Adrenal gland (tissue), 12 donors: ENCODE data around the gene TXNDC17. TPM values are rescaled to one million over a fixed set of nuclear protein-coding genes. Genes with fewer than 3 reads are reported as not detected.
"Not testable (repeated sequence)": the region's sequence is repeated elsewhere in the genome, so short reads cannot be mapped to it uniquely, and the experiment has no call there.

Experiments used
- DNase-seq, 7 donors: peaks; one replicate each; pipeline ENCODE4 v3.0.0-alpha.2; 2019 to 2020
- H3K27ac ChIP-seq, 5 donors: fragments of 200-600 bp; sonication (generic) in 4 of 5; 1 replicate in 3 of 5; 2 replicates in 2 of 5; pipeline versions ENCODE4 v1.5.1 to v1.8.0; 2016 to 2020; ENCODE audit warnings: mild to moderate bottlenecking in 1 of 5
- H3K27me3 ChIP-seq: fragments of 200-600 bp; 2 replicates; pipeline ENCODE4 v1.8.0; 2021
- H3K36me3 ChIP-seq, 2 donors: fragments of 200-600 bp; replicated peaks in 1 of 2; 1 replicate in 1 of 2; 2 replicates in 1 of 2; pipeline versions ENCODE4 v1.5.1 to v1.8.0; 2018 to 2022
- H3K4me1 ChIP-seq, 2 donors: fragments of 200-600 bp; replicated peaks in 1 of 2; 1 replicate in 1 of 2; 2 replicates in 1 of 2; pipeline versions ENCODE4 v1.5.1 to v1.8.0; 2018 to 2021
- H3K4me3 ChIP-seq, 4 donors: fragments of 200-600 bp; sonication (generic) in 3 of 4; one replicate each; pipeline ENCODE4 v1.5.1; 2016 to 2018
- H3K9me3 ChIP-seq, 3 donors: fragments of 200-600 bp; sonication (generic) in 1 of 3; replicated peaks in 1 of 3; 1 replicate in 2 of 3; 2 replicates in 1 of 3; pipeline versions ENCODE4 v1.5.1 to v1.8.0; 2016 to 2021
- CTCF ChIP-seq, 6 experiments: fragments of 450-650 bp in 4 of 6; fragments of 200-600 bp in 2 of 6; sonication (generic) in 1 of 6; IDR thresholded peaks; 1 replicate in 5 of 6; 2 replicates in 1 of 6; pipeline versions ENCODE4 v1.5.1 to v1.8.0; 2016 to 2021; ENCODE audit warnings: antibody characterized with exemption in 6 of 6, mild to moderate bottlenecking in 2 of 6, moderate library complexity in 1 of 6
- POLR2A ChIP-seq, 2 donors: fragments of 450-650 bp; IDR thresholded peaks; one replicate each; pipeline ENCODE4 v1.6.1; 2017; ENCODE audit warnings: antibody characterized with exemption in 2 of 2, mild to moderate bottlenecking in 2 of 2, moderate library complexity in 1 of 2
- WGBS, 4 donors: extraction: QIAGEN DNeasy Blood & Tissue Kit in 2 of 4; methylation state at CpG; one replicate each; pipeline versions ENCODE4 v1.1.5 to v1.1.7; 2013 to 2017; 5-methylcytosine and 5-hydroxymethylcytosine counted together
- intact Hi-C, 2 donors: fragments of 100-400 bp; cut with DNase I; formaldehyde crosslinking; loops; one replicate each; pipeline versions ENCODE4 v1.14.1 to v1.15.0; 2022 to 2023
- polyA plus RNA-seq, 3 donors: library from polyadenylated mRNA; stranded (reverse); fragments of 200-250 nt in 2 of 3; fragments of 350-450 nt in 1 of 3; fragmentation: Illumina TruSeq in 1 of 3; extraction: RNeasy Lipid Tissue Mini Kit (QIAGEN cat#74804) in 1 of 3; gene quantifications; one replicate each; pipeline ENCODE4 v1.2.3, GENCODE V29; 2013 to 2014
- total RNA-seq, 9 donors: library from RNA; depleted of rRNA in 4 of 9; stranded (reverse); fragments of >200 nt in 4 of 9; fragments of 120-200 nt in 1 of 9; fragmentation: NEBNext Ultra II Directional in 1 of 9; extraction: Animal tissue kit (Norgen Biotek cat#: 25700) in 1 of 9; gene quantifications; one replicate each; pipeline versions ENCODE4 v1.1.0 to v1.2.4, GENCODE V29; 2013 to 2023
- donor health status: healthy with polysubstance abuse.
- donor health status: Bipolar disorder and iron deficiency.
- donor health status: DM: yes; HTN: yes; CAD: no.
- donor health status: DM: no; HTN: no; CAD: no.
- donor health status: DM: no; HTN: no; CAD: no.
- donor health status: DM: yes; HTN: yes; CAD: no.

The TXNDC17 gene
- total and polyA plus RNA-seq, 12 donors: 64.6 to 224 (median 132) TPM

- Histone ChIP-seq H3K36me3 (peaks cover 0 to 18% of the 10 kb centered on the region in 2 donors), H3K4me3 (peak within 1 kb of the TSS; percentile 38 to 99 (median 90)), H3K4me1 (peaks cover 18 to 34% of the 10 kb centered on the region in 2 donors), H3K27me3 (no peaks in the 10 kb centered on the region), H3K27ac (peak within 1 kb of the TSS; percentile 72 to 90 (median 87)), H3K9me3 (no peaks in the 10 kb centered on the region)
- intact Hi-C loops: no loop called here
- no peak for TF ChIP-seq CTCF (IDR thresholded peaks at IDR 0.05)
- peak; percentile 13 to 63 for TF ChIP-seq POLR2A (IDR thresholded peaks at IDR 0.05)
- 1 to 3% (median 2%) methylated on average over 8 to 35 of the region's 35 CpGs for WGBS, 4 donors
- DNase-seq: peak; percentile 94 to 98 (median 97)
Observed at GRCh38 chr17:6651354-6651918, 10.6 kb downstream of the TXNDC17 start, which contains the start of the genes C17orf100 and MED31. Gene C17orf100, plus strand, starts transcription at chr17:6651762. Its CDS starts 152 bp downstream, at chr17:6651914. Gene MED31, minus strand, starts transcription at chr17:6651605. Its CDS starts 77 bp downstream, at chr17:6651528.

GRCh38 chr17:6651919-6652452 is 11.1 kb downstream of the TXNDC17 start:
- Histone ChIP-seq H3K27me3 (no peaks in the 10 kb centered on the region), H3K4me3 (peak overlapping the region in 2 of 4 donors; percentile 38 to 83), H3K9me3 (no peaks in the 10 kb centered on the region), H3K4me1 (peaks cover 18 to 34% of the 10 kb centered on the region in 2 donors), H3K27ac (peak overlapping the region; percentile 52 to 90 (median 87)), H3K36me3 (peaks cover 0 to 18% of the 10 kb centered on the region in 2 donors)
- intact Hi-C loops: no loop called here
- peak; percentile 66 to 89 (median 78) for DNase-seq
- TF ChIP-seq CTCF (IDR thresholded peaks at IDR 0.05) (peak in 1 of 6 experiments; percentile 15), POLR2A (IDR thresholded peaks at IDR 0.05) (no peak)
- 3 to 8% (median 6%) methylated on average over 9 to 47 of the region's 47 CpGs for WGBS, 4 donors

- H3K27me3 ChIP-seq: no peaks in the 10 kb centered on the region
- H3K9me3 ChIP-seq: no peaks in the 10 kb centered on the region
- H3K27ac ChIP-seq: no peak overlapping the region
- intact Hi-C loops: no loop called here
- no peak for TF ChIP-seq POLR2A (IDR thresholded peaks at IDR 0.05)
- TF ChIP-seq CTCF (IDR thresholded peaks at IDR 0.05): no peak
- DNase-seq: peak in 1 of 7 donors; percentile 52
- H3K4me3 ChIP-seq: no peak overlapping the region
- peaks cover 15 to 25% of the 10 kb centered on the region in 2 donors for H3K4me1 ChIP-seq
- 35 to 51% (median 46%) methylated on average over 37 to 46 of the region's 46 CpGs for WGBS, 4 donors
- H3K36me3 ChIP-seq: peaks cover 0 to under 1% of the 10 kb centered on the region in 2 donors
Observed at GRCh38 chr17:6654841-6655731, 14.2 kb downstream of the TXNDC17 start.

- 2 to 12% (median 7%) methylated on average over 14 to 36 of the region's 41 CpGs for WGBS, 4 donors
- H3K36me3 ChIP-seq, DNase-seq, H3K27ac ChIP-seq, H3K4me3 ChIP-seq, intact Hi-C loops, H3K9me3 ChIP-seq, H3K27me3 ChIP-seq: not testable (repeated sequence)
- H3K4me1 ChIP-seq: peaks cover 10 to 18% of the 10 kb centered on the region in 2 donors
Observed at GRCh38 chr17:6655732-6656361, 15.0 kb downstream of the TXNDC17 start.

GRCh38 chr17:6656797-6657632 is 16.2 kb downstream of the TXNDC17 start:
- H3K4me3 ChIP-seq: not testable (repeated sequence)

More at GRCh38 chr17:6656797-6657632, 16.2 kb downstream of the TXNDC17 start:
- H3K27ac ChIP-seq, intact Hi-C loops, H3K9me3 ChIP-seq, H3K36me3 ChIP-seq, H3K27me3 ChIP-seq, DNase-seq: not testable (repeated sequence)
- WGBS, 4 donors: 7 to 20% (median 13%) methylated on average over 14 to 53 of the region's 55 CpGs
- H3K4me1 ChIP-seq: peaks cover 6 to 14% of the 10 kb centered on the region in 2 donors
